ENCODE data around the gene UBN2.
A peak's percentile ranks its signal among the peaks of the same experiment; 100 is the strongest.

The UBN2 gene

GRCh38 chr7:139334399-139335150, 103.5 kb downstream of the UBN2 start:
- TF ChIP-seq, protein P1, sequence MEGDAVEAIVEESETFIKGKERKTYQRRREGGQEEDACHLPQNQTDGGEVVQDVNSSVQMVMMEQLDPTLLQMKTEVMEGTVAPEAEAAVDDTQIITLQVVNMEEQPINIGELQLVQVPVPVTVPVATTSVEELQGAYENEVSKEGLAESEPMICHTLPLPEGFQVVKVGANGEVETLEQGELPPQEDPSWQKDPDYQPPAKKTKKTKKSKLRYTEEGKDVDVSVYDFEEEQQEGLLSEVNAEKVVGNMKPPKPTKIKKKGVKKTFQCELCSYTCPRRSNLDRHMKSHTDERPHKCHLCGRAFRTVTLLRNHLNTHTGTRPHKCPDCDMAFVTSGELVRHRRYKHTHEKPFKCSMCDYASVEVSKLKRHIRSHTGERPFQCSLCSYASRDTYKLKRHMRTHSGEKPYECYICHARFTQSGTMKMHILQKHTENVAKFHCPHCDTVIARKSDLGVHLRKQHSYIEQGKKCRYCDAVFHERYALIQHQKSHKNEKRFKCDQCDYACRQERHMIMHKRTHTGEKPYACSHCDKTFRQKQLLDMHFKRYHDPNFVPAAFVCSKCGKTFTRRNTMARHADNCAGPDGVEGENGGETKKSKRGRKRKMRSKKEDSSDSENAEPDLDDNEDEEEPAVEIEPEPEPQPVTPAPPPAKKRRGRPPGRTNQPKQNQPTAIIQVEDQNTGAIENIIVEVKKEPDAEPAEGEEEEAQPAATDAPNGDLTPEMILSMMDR (IDR thresholded peaks at IDR 0.05) = no peak
- DNase-seq = no peak

GRCh38 chr7:139339025-139339424, 108.0 kb downstream of the UBN2 start:
- TF ChIP-seq, protein P1 (IDR thresholded peaks at IDR 0.05) = no peak
- Histone ChIP-seq H3K4me1 (peaks cover 0 to 13% (median 12%) of the 10 kb centered on the region in 4 donors), H3K36me3 (no peaks in the 10 kb centered on the region), H3K4me3 (no peak overlapping the region), H3K27me3 (no peaks in the 10 kb centered on the region), H3K9me3 (peaks cover 0 to 4% (median 0%) of the 10 kb centered on the region in 3 donors), H3K27ac (no peak overlapping the region)
- DNase-seq = no peak
- intact Hi-C loops (cut with DNase I; ENCODE audit: low total_unique reads) = loop anchor here (5.0 kb wide), 1 partner anchor 107 kb away; the partner anchor contains the start of gene UBN2

More at GRCh38 chr7:139334399-139335150, 103.5 kb downstream of the UBN2 start:
- intact Hi-C loops (cut with DNase I; ENCODE audit: low total_unique reads) = loop anchor here (5.0 kb wide), 1 partner anchor 102 kb away; the partner anchor contains the start of gene UBN2
- no peak overlapping the region for H3K27ac ChIP-seq
- no peaks in the 10 kb centered on the region for H3K36me3 ChIP-seq
- H3K9me3 ChIP-seq = no peaks in the 10 kb centered on the region
- no peaks in the 10 kb centered on the region for H3K4me1 ChIP-seq
- H3K4me3 ChIP-seq = no peak overlapping the region
- H3K27me3 ChIP-seq = no peaks in the 10 kb centered on the region

DNA sequence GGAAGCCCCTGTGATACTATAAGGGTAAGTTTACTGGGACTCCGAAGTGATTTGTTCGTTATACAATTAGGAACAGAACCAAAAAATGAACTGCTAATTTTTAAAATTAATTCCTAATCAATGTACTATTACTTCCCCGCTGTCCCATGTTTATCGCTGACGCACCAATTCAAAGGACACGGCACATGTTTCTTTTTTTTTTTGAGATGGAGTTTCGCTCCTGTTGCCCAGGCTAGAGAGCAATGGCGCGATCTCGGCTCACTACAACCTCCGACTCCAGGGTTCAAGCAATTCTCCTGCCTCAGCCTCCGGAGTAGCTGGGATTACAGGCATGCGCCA, 108.6 kb downstream of the UBN2 start:
- intact Hi-C loops (cut with DNase I; ENCODE audit: low total_unique reads) = loop anchor here (2.0 to 5.0 kb wide), 2 partner anchors 19 to 107 kb away; partner anchors contain the start of genes LUC7L2 and UBN2
- Histone ChIP-seq H3K36me3 (no peaks in the 10 kb centered on the region), H3K4me1 (peaks cover 0 to 13% (median 12%) of the 10 kb centered on the region in 4 donors), H3K9me3 (peaks cover 0 to 4% (median 0%) of the 10 kb centered on the region in 3 donors), H3K27me3 (no peaks in the 10 kb centered on the region), H3K27ac (peak overlapping the region; percentile 99 to 100), H3K4me3 (peak overlapping the region; percentile 72 to 88)
- no peak for DNase-seq
- TF ChIP-seq, protein P1 (IDR thresholded peaks at IDR 0.05) = no peak

DNA sequence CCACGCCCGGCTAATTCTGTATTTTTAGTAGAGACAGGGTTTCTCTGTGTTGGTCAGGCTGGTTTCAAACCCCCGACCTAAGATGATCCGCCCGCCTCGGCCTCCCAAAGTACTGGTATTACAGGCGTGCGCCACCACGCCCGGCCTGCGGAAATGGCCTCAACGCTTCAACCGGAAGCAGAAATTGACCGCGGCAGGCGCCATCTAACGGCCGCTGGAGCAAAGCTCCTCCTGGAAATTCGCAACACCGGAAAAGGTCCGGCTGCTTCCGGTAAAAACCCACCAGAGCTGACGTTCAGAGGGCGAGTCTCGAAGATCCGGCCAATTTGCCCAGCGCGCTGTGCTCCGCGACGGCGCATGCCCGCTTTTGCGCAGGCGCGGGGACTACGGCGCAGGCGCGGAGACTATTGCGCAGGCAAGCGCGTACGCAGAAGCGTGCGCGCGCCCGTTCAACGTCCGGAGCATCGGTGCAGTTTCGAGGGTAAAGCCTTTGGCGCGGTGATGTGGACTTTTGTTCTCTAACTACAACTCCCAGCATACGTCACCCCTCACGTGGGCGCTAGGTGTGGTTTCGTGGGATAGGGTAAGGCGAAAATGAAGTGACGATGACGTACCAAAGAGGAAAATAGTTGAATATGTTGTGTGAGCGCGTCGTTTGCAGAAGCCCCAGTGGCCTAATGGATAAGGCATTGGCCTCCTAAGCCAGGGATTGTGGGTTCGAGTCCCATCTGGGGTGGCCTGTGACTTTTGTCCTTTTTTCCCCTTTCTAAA, 109.2 kb downstream of the UBN2 start:
- TF ChIP-seq, protein P1 (IDR thresholded peaks at IDR 0.05) = peak; percentile 44 to 66
- H3K36me3 ChIP-seq = no peaks in the 10 kb centered on the region
- intact Hi-C loops (cut with DNase I; ENCODE audit: low total_unique reads) = loop anchor here (2.0 kb wide), 1 partner anchor 19 kb away; the partner anchor contains the start of gene LUC7L2

DNA sequence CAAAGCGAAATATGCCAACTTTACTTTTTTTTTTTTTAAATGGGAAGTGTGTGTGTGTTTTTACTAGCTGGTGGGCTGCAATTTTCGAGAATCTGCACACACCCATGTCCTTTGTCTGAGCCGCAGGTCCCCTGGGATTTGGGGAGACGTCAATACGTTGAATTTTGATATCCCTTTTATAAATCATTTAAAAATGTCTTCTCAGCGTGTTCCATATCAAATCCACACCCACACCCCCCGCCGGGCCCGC, 109.7 kb downstream of the UBN2 start:
- peaks cover 0 to 13% (median 12%) of the 10 kb centered on the region in 4 donors for H3K4me1 ChIP-seq
- intact Hi-C loops (cut with DNase I; ENCODE audit: low total_unique reads) = loop anchor here (2.0 kb wide), 1 partner anchor 18 kb away; the partner anchor contains the start of gene LUC7L2
- no peak for DNase-seq
- TF ChIP-seq, protein P1 (IDR thresholded peaks at IDR 0.05) = no peak
- H3K4me3 ChIP-seq = peak overlapping the region; percentile 72 to 88
- no peaks in the 10 kb centered on the region for H3K27me3 ChIP-seq
- H3K9me3 ChIP-seq = peaks cover 0 to 4% (median 0%) of the 10 kb centered on the region in 3 donors
- H3K36me3 ChIP-seq = peaks cover 0 to 4% (median under 1%) of the 10 kb centered on the region in 3 donors
- H3K27ac ChIP-seq = peak overlapping the region; percentile 99 to 100

More for the DNA sequence above, 109.2 kb downstream of the UBN2 start:
- no peaks in the 10 kb centered on the region for H3K27me3 ChIP-seq
- H3K4me1 ChIP-seq = peaks cover 0 to 13% (median 12%) of the 10 kb centered on the region in 4 donors
- peak overlapping the region; percentile 99 to 100 for H3K27ac ChIP-seq
- H3K4me3 ChIP-seq = peak overlapping the region; percentile 72 to 88
- H3K9me3 ChIP-seq = peaks cover 0 to 4% (median 0%) of the 10 kb centered on the region in 3 donors
- peak; percentile 100 for DNase-seq
